ENCODE measurements around the gene STX18. TPM values are rescaled to one million over a fixed set of nuclear protein-coding genes. Genes with fewer than 3 reads are reported as not detected.

The STX18 gene
- total RNA-seq, 1 experiment from 2014 or later, result 18.5 TPM

GRCh38 chr4:4501679-4502078 lies 40.2 kb downstream of the STX18 start:
- CTCF ChIA-PET, result no interaction called here

More at GRCh38 chr4:4501679-4502078, 40.2 kb downstream of the STX18 start:
- Histone ChIP-seq H3K36me3 (ENCODE audit: control insufficient read depth in 1 of 2, insufficient read depth in 2 of 2, low read length in 2 of 2) (no peaks in the 10 kb centered on the region), H3K4me2 (ENCODE audit: low read length) (no peak overlapping the region), H2AFZ (ENCODE audit: low read depth, low read length, poor library complexity, severe bottlenecking) (no peak overlapping the region), H3K9ac (ENCODE audit: low read length) (no peak overlapping the region), H3K4me3 (replicated peaks in 1 of 2; ENCODE audit: low read depth in 1 of 2, low read length in 2 of 2) (no peak overlapping the region), H3K9me2 (ENCODE audit: insufficient read depth) (no peaks in the 10 kb centered on the region), H3K4me1 (ENCODE audit: control insufficient read depth in 1 of 2, insufficient read depth in 2 of 2, low read length in 2 of 2) (no peaks in the 10 kb centered on the region), H3K9me3 (ENCODE audit: control insufficient read depth in 1 of 2, insufficient read depth in 1 of 2, low read depth in 1 of 2, low read length in 2 of 2) (no peaks in the 10 kb centered on the region), H3K27me3 (ENCODE audit: insufficient read depth, low read length) (no peaks in the 10 kb centered on the region), H3K79me2 (ENCODE audit: insufficient read depth, low read length) (peaks cover 44% of the 10 kb centered on the region), H3K27ac (ENCODE audit: low read depth, low read length) (no peak overlapping the region), H4K20me1 (ENCODE audit: insufficient read depth) (peaks cover 6% of the 10 kb centered on the region)
- TF ChIP-seq EGR1 (IDR thresholded peaks at IDR 0.05; ENCODE audit: low read depth), result no peak
- TF ChIP-seq SIN3A (IDR thresholded peaks at IDR 0.05; ENCODE audit: low read depth), result no peak
- TF ChIP-seq CTCF (IDR thresholded peaks at IDR 0.05 in 2 of 3, conservative IDR thresholded peaks at IDR 0.05 in 1 of 3; ENCODE audit: borderline replicate concordance in 1 of 3, insufficient read depth in 1 of 3, low read depth in 2 of 3, low read length in 2 of 3), result no peak
- TF ChIP-seq YY1 (IDR thresholded peaks at IDR 0.05; ENCODE audit: extremely low read depth, insufficient replicate concordance, low read depth, low read length), result no peak
- TF ChIP-seq SP1 (IDR thresholded peaks at IDR 0.05; ENCODE audit: low read depth), result no peak
- no peak for TF ChIP-seq ATF3 (IDR thresholded peaks at IDR 0.05)
- TF ChIP-seq TCF7L2 (IDR thresholded peaks at IDR 0.05; ENCODE audit: borderline replicate concordance, extremely low read depth, insufficient read depth, insufficient read length), result no peak
- no peak for ATAC-seq
- intact Hi-C loops (cut with micrococcal nuclease), result no loop called here
- BruUV-seq (replicated peaks), result no TSS peak
- RAD21 ChIA-PET (ENCODE audit: low non-redundant PET in 1 of 2, low total read pairs in 2 of 2, uncharacterized antibody in 2 of 2, unreplicated experiment in 2 of 2), result no interaction called here
- POLR2A ChIA-PET, result no interaction called here
- no peak for DNase-seq (ENCODE audit: low read depth, low spot score)
